ENCODE data around the gene PTPRN2. TPM values are rescaled to one million over a fixed set of nuclear protein-coding genes. Genes with fewer than 3 reads are reported as not detected.

The PTPRN2 gene
- total and polyA plus RNA-seq, 2 of the 13 experiments (the other 11 are each of a cell fraction or from before 2014, with no cell fraction given) = 2.5 to 24.2 TPM

DNA sequence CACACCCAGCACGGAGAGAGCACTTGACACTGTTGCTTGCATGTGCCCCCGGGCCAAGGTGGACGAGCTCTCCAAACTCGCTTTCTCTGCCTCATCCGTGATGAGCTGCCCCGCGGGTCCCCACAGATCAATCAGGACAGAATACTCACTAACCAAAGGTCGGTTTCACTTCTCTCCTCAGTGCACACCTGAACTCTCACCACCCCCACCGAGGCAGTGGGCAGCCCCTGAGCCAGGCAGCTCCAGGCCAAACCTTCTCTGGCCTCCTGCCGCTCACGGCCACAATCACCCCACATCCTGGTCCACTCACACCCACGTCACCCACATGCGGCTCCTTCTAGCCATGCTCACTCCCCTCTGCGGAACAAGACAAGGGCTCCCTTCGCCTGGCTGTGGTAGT is 806.9 kb downstream of the PTPRN2 start:
- no peak overlapping the region for H2AFZ ChIP-seq (ENCODE audit: low read length)
- no TSS peak for BruUV-seq (replicated peaks)
- no peak overlapping the region for H3K4me2 ChIP-seq (ENCODE audit: low read depth, low read length)
- ChIA-PET CTCF (ENCODE audit: low intra/inter-chr PET ratio, low total read pairs) (no interaction called here), POLR2A (no interaction called here)
- FAIRE-seq (no peak), ATAC-seq (no peak), DNase-seq (ENCODE audit: low spot score) (no peak)
- peaks cover 10% of the 10 kb centered on the region for H4K20me1 ChIP-seq (ENCODE audit: insufficient read depth, low read length)
- no peaks in the 10 kb centered on the region; a peak in 1 of 5 replicates for H3K36me3 ChIP-seq (replicated peaks in 1 of 2; ENCODE audit: control insufficient read depth in 1 of 2, insufficient read depth in 2 of 2, low read length in 2 of 2)
- H3K79me2 ChIP-seq (ENCODE audit: insufficient read depth, low read length) = no peaks in the 10 kb centered on the region
- no peak overlapping the region for H3K27ac ChIP-seq (ENCODE audit: extremely low read length, insufficient read depth, low read length)
- intact Hi-C loops (cut with micrococcal nuclease; ENCODE audit: unreplicated experiment) = no loop called here
- no peak overlapping the region for H3K4me3 ChIP-seq (replicated peaks in 1 of 3; ENCODE audit: insufficient read depth in 1 of 3, low read depth in 2 of 3, low read length in 3 of 3)
- in situ Hi-C loops (cut with HindIII; ENCODE audit: extremely low pct_ligation_motif_present, low pct_unique_long_range_greater_than_20kb) = no loop called here
- no peak for TF ChIP-seq ZSCAN21 (CRISPR knock-in tag; IDR thresholded peaks at IDR 0.05; ENCODE audit: borderline replicate concordance)
- TF ChIP-seq ZSCAN25 (CRISPR knock-in tag; IDR thresholded peaks at IDR 0.05) = no peak
- TF ChIP-seq, protein P1, sequence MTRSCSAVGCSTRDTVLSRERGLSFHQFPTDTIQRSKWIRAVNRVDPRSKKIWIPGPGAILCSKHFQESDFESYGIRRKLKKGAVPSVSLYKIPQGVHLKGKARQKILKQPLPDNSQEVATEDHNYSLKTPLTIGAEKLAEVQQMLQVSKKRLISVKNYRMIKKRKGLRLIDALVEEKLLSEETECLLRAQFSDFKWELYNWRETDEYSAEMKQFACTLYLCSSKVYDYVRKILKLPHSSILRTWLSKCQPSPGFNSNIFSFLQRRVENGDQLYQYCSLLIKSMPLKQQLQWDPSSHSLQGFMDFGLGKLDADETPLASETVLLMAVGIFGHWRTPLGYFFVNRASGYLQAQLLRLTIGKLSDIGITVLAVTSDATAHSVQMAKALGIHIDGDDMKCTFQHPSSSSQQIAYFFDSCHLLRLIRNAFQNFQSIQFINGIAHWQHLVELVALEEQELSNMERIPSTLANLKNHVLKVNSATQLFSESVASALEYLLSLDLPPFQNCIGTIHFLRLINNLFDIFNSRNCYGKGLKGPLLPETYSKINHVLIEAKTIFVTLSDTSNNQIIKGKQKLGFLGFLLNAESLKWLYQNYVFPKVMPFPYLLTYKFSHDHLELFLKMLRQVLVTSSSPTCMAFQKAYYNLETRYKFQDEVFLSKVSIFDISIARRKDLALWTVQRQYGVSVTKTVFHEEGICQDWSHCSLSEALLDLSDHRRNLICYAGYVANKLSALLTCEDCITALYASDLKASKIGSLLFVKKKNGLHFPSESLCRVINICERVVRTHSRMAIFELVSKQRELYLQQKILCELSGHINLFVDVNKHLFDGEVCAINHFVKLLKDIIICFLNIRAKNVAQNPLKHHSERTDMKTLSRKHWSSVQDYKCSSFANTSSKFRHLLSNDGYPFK (CRISPR knock-in tag; IDR thresholded peaks at IDR 0.05; ENCODE audit: borderline replicate concordance) = no peak
- no peak for TF ChIP-seq HOXA9 (CRISPR knock-in tag; IDR thresholded peaks at IDR 0.05; ENCODE audit: borderline replicate concordance)
- TF ChIP-seq RCOR2 (CRISPR knock-in tag; IDR thresholded peaks at IDR 0.05) = no peak
- no peak for TF ChIP-seq CC2D1A (CRISPR knock-in tag; IDR thresholded peaks at IDR 0.05)
- no peak for TF ChIP-seq JUNB (CRISPR knock-in tag; IDR thresholded peaks at IDR 0.05; ENCODE audit: borderline replicate concordance)
- no peak for TF ChIP-seq NPAS2 (CRISPR knock-in tag; IDR thresholded peaks at IDR 0.05; ENCODE audit: borderline replicate concordance)
- no peak overlapping the region for H3K9ac ChIP-seq (ENCODE audit: insufficient read depth, low read depth, low read length)
- H3K9me3 ChIP-seq (ENCODE audit: low read length) = no peaks in the 10 kb centered on the region
- peaks cover 0 to 4% of the 10 kb centered on the region in 2 experiments; a peak in 2 of 5 replicates for H3K27me3 ChIP-seq (ENCODE audit: control insufficient read depth in 1 of 2, insufficient read depth in 2 of 2, low read length in 2 of 2)
- no peaks in the 10 kb centered on the region for H3K4me1 ChIP-seq (ENCODE audit: insufficient read depth, low read length)
- 70% methylated on average over 8 of the region's 15 CpGs for WGBS (ENCODE audit: low lambda C conversion rate)
